GM18520 (cell line): ENCODE data around the gene TMEM123.
A peak's percentile ranks its signal among the peaks of the same experiment; 100 is the strongest.
"Not testable (repeated sequence)": the region's sequence is repeated elsewhere in the genome, so short reads cannot be mapped to it uniquely, and the experiment has no call there.

Source experiments
- ATAC-seq: cut with Tn5 transposase; IDR thresholded peaks from one replicate; pipeline ENCODE4 v1.9.1; 2021; ENCODE audit not compliant: unreplicated experiment

The TMEM123 gene

GRCh38 chr11:102396708-102397563 lies 55.6 kb downstream of the TMEM123 start:
- no peak for ATAC-seq

DNA sequence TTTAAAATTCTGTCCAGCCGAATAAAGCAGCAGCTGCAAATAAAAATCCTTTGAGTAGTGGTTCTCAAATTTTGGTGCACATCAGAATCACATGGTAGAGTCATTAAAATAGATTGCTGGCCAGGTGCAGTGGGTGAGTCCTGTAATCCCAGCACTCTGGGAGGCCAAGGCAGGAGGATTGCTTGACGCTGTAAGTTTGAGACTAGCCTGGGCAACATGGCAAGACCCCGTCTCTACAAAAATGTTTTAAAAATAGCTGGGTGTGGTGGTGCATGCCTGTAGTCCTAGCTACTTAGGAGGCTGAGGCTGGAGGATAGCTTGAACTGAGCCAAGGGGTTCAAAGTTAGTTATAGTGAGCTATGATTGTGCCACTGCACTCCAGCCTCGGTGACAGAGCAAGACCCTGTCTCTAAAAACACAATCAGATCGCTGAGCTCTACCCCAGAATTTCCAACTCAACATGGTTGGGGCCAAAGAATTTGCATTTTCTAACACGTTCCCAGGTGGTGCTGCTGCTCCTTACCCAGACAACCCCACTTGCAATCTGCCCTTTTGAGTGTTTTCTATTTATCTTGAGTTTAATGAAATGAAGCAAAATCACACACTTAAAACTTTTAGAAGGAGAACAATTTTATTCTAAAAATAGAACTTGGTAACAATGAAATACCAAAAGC lies 56.7 kb downstream of the TMEM123 start:
- no peak for ATAC-seq

- ATAC-seq: no peak
These were observed 59.3 kb downstream of the TMEM123 start for GRCh38 chr11:102393272-102393730.

- ATAC-seq: no peak
These were observed 60.9 kb downstream of the TMEM123 start for GRCh38 chr11:102391549-102392237.

DNA sequence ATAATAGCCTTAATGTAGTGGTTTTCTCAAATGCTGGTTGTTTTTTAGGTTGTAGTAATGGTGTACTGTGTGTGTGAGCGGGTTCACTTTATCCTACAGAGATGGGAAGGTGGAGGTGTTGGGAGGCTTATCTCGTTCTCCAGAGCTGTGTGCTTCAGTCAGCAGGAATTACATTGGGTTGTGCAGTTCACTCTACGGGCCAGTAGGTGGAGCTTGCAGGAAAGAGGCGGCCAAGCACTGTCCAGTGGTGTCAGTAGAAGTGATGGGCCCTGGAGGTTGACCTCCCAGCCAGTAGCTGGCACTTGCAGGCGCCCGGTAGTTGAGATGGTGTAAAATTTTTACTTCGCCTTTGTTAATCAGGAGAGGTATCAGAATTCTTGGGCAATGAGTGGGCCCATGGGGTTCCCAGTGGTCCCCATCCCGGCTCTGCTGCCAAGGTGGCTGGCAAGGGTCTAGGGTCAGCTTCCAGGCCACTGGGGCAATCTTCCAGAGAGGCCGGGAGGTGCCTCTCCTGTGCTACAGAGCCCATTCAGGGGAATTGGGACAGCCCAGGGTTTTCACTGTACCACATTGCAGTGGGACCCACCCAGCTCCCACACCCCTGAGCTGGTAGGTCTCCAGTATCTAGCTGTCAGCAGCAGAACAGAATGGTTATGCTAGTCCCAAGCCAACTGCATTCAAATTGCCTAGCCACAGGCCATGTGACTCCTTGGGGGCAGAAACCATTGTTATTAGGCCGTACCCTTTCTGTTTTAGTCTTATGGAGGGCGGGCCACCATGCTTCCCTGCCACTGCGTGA lies 61.7 kb downstream of the TMEM123 start:
- peak; percentile 65 for ATAC-seq

- no peak for ATAC-seq
These were observed 63.3 kb downstream of the TMEM123 start for GRCh38 chr11:102389253-102389652.

DNA sequence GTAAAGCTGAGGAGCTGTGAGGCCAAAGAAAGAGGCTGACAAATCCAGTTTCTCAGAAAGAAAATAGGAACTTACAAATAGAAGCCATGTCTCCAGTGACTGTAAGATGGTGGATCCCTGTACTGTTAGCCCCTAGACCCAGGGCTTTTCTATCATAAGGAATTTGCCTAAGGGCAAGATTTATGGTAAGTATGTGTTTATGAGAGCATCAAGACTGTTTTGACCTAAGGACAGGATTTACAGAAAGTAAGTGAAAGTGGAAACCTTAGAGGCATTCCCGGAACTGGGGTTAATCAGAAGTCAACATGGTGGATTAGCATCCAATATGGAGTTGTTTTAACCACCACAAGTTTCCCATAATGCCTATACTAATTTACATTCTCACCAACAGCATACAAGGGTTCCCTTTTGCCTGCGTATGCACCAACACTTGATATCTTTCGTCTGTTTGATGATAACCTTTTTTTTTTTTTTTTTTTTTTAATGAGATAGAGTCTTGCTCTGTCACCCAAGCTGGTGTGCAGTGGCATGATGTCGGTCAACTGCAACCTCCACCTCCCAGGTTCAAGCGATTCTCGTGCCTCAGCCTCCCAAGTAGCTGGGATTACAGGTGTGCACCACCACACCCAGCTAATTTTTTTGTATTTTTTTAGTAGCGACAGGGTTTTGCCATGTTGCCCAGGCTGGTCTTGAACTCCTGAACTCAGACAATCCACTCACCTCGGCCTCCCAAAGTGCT lies 65.4 kb downstream of the TMEM123 start:
- ATAC-seq: no peak

DNA sequence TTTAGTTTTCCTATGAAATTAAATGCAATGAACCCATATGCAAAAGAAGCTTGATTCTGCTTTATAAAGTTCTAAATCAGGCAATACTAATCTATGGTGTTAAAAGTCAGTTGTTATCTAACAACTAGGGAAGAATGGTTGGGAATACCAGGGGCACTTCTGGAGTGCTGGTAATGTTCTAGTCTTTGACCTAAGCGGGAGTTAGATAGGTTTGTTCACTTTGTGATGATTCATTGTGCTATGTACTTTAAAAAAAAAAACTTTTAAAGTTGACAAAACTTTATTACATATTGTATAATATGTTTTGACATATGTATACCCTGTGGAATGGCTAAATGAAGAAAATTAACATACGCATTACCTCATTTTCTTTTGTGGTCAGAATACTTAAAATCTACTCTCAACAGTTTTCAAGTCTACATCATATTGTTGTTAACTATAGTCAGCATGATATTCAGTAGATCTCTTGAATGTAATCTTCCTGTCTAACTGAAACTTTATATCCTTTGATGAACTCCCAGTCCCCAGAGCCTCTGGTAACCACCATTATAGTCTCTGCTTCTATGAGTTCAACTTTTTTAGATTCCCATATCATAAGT lies 66.3 kb downstream of the TMEM123 start:
- ATAC-seq: no peak

GRCh38 chr11:102385085-102386007 lies 67.2 kb downstream of the TMEM123 start:
- ATAC-seq: no peak

- no peak for ATAC-seq
These were observed 68.0 kb downstream of the TMEM123 start for GRCh38 chr11:102384419-102385079.

- ATAC-seq: no peak
These were observed 68.7 kb downstream of the TMEM123 start for GRCh38 chr11:102383839-102384238.

DNA sequence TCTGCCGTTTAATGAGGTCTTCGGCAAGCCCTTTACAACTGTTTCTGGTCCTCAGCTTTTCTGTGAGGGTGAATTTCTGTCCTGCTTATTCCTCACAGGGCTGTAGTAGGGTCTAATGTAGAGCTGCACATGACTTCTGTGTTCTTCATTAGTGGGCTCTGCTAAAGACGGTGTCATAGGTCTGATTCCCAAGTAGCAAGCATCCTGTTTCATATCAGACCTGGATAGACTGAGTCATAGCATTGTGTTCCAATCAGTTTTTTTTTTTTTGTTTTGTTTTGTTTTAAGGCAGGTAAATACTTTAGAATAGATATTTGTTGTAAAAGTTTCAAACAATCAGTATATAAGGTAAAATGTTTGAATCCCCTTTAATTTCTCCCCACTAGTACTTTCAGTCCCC lies 70.2 kb downstream of the TMEM123 start:
- no peak for ATAC-seq

GRCh38 chr11:102378818-102379217 lies 73.7 kb downstream of the TMEM123 start:
- ATAC-seq: no peak

- ATAC-seq: no peak
These were observed 74.7 kb downstream of the TMEM123 start for GRCh38 chr11:102377891-102378290.

- ATAC-seq: no peak
These were observed 76.7 kb downstream of the TMEM123 start for GRCh38 chr11:102375720-102376399.

DNA sequence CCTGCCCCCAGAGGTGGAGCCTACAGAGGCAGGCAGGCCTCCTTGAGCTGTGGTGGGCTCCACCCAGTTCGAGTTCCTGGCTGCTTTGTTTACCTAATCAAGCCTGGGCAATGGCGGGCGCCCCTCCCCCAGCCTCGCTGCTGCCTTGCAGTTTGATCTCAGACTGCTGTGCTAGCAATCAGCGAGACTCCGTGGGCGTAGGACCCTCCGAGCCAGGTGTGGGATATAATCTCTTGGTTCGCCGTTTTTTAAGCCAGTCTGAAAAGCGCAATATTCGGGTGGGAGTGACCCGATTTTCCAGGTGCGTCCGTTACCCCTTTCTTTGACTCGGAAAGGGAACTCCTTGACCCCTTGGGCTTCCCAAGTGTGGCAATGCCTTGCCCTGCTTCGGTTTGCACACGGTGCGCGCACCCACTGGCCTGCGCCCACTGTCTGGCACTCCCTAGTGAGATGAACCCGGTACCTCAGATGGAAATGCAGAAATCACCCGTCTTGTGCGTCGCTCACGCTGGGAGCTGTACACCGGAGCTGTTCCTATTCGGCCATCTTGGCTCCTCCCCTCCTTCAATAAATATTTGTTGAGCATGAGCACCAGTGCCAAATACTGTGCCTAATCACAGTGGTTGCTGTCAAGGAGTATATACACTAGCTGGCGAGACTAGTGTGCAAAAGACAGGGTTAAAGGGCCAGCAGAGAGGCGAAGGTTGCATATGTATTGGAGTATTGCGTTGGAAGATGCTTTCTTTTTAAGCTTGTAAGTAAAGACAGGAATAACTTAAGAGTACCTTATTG lies 77.7 kb downstream of the TMEM123 start:
- ATAC-seq: not testable (repeated sequence)

GRCh38 chr11:102368472-102368871 lies 84.1 kb downstream of the TMEM123 start:
- peak; percentile 100 for ATAC-seq
